SK-N-MC (cell line): ENCODE data around the gene ZNF516.

ENCODE experiments used
- DNase-seq: peaks from one replicate; pipeline ENCODE4 v3.0.0-alpha.2; 2011; ENCODE audit warnings: low read depth, low spot score
- H3K27ac ChIP-seq: fragments of 200-600 bp; sonication (generic); 2 replicates; pipeline ENCODE4 v1.5.1; 2016; ENCODE audit warnings: mixed run types
- H3K36me3 ChIP-seq: fragments of 200-600 bp; sonication (generic); 2 replicates; pipeline ENCODE4 v1.6.1; 2017; ENCODE audit warnings: antibody characterized with exemption, low read length, mixed read lengths; ENCODE audit not compliant: insufficient read depth
- H3K4me3 ChIP-seq: fragments of 200-600 bp; sonication (generic); 2 replicates; pipeline ENCODE4 v1.5.1; 2016
- H3K9ac ChIP-seq: fragments of 200-600 bp; sonication (generic); 2 replicates; pipeline ENCODE4 v1.8.0; 2017; ENCODE audit warnings: mixed run types, mixed read lengths; ENCODE audit not compliant: insufficient read length
- H3K9me3 ChIP-seq: fragments of 200-600 bp; sonication (generic); 2 replicates; pipeline ENCODE4 v1.6.1; 2017; ENCODE audit warnings: low read depth, mild to moderate bottlenecking, antibody characterized with exemption, low read length, moderate library complexity, mixed read lengths
- EZH2 ChIP-seq: fragments of 200-600 bp; sonication (generic); IDR thresholded peaks from one replicate; pipeline ENCODE4 v1.6.1; 2017; ENCODE audit warnings: antibody characterized with exemption
- FOXP2 ChIP-seq: optimal IDR thresholded peaks from 2 replicates; pipeline ENCODE3; 2011; ENCODE audit warnings: mild to moderate bottlenecking, moderate library complexity; ENCODE audit not compliant: insufficient read depth; ENCODE audit errors: extremely low read length, control extremely low read depth
- POLR2AphosphoS5 ChIP-seq: IDR thresholded peaks from 2 replicates; pipeline ENCODE4 v1.6.1; 2012; ENCODE audit warnings: mild to moderate bottlenecking, low read depth, low read length, borderline replicate concordance

Gene ZNF516

GRCh38 chr18:76465630-76466409 lies 29.2 kb downstream of the ZNF516 start:
- TF ChIP-seq EZH2: no peak
- no peak for TF ChIP-seq POLR2AphosphoS5
- DNase-seq: no peak
- Histone ChIP-seq H3K9me3 (no peaks in the 10 kb centered on the region), H3K36me3 (no peaks in the 10 kb centered on the region; the same call in 1 of the 2 replicates), H3K27ac (no peak overlapping the region), H3K9ac (no peak overlapping the region), H3K4me3 (no peak overlapping the region)

- H3K9me3 ChIP-seq: no peaks in the 10 kb centered on the region
- H3K36me3 ChIP-seq: no peaks in the 10 kb centered on the region; the same call in 1 of the 2 replicates
- DNase-seq: no peak
- H3K9ac ChIP-seq: no peak overlapping the region
- TF ChIP-seq FOXP2: no peak
- no peak for TF ChIP-seq POLR2AphosphoS5
- H3K4me3 ChIP-seq: no peak overlapping the region
- H3K27ac ChIP-seq: no peak overlapping the region
These were observed 30.5 kb downstream of the ZNF516 start for GRCh38 chr18:76464281-76465259.

GRCh38 chr18:76463872-76464271 lies 31.2 kb downstream of the ZNF516 start:
- Histone ChIP-seq H3K36me3 (no peaks in the 10 kb centered on the region; the same call in 1 of the 2 replicates), H3K9me3 (no peaks in the 10 kb centered on the region), H3K4me3 (no peak overlapping the region), H3K27ac (no peak overlapping the region), H3K9ac (no peak overlapping the region)
- TF ChIP-seq POLR2AphosphoS5 (no peak), EZH2 (no peak)
- no peak for DNase-seq

GRCh38 chr18:76463358-76463757 lies 31.7 kb downstream of the ZNF516 start:
- H3K36me3 ChIP-seq: no peaks in the 10 kb centered on the region; the same call in 1 of the 2 replicates
- H3K9ac ChIP-seq: no peak overlapping the region
- no peak overlapping the region for H3K27ac ChIP-seq
- no peak overlapping the region for H3K4me3 ChIP-seq
- DNase-seq: no peak
- no peak for TF ChIP-seq EZH2
- TF ChIP-seq FOXP2: no peak
- TF ChIP-seq POLR2AphosphoS5: no peak
- no peaks in the 10 kb centered on the region for H3K9me3 ChIP-seq

- H3K4me3 ChIP-seq: no peak overlapping the region
- no peaks in the 10 kb centered on the region; the same call in 1 of the 2 replicates for H3K36me3 ChIP-seq
- no peak overlapping the region for H3K9ac ChIP-seq
- TF ChIP-seq POLR2AphosphoS5 (no peak), FOXP2 (no peak), EZH2 (no peak)
- H3K27ac ChIP-seq: no peak overlapping the region
- DNase-seq: no peak
- H3K9me3 ChIP-seq: no peaks in the 10 kb centered on the region
These were observed 32.7 kb downstream of the ZNF516 start for GRCh38 chr18:76462326-76462694.

- Histone ChIP-seq H3K9ac (no peak overlapping the region), H3K4me3 (no peak overlapping the region), H3K9me3 (no peaks in the 10 kb centered on the region), H3K36me3 (no peaks in the 10 kb centered on the region; the same call in 1 of the 2 replicates), H3K27ac (no peak overlapping the region)
- TF ChIP-seq POLR2AphosphoS5: no peak
- TF ChIP-seq EZH2: no peak
- no peak for TF ChIP-seq FOXP2
- DNase-seq: no peak
These were observed 33.2 kb downstream of the ZNF516 start for GRCh38 chr18:76461692-76462325.

- Histone ChIP-seq H3K27ac (no peak overlapping the region), H3K9me3 (no peaks in the 10 kb centered on the region), H3K36me3 (no peaks in the 10 kb centered on the region; the same call in 1 of the 2 replicates), H3K4me3 (no peak overlapping the region), H3K9ac (no peak overlapping the region)
- DNase-seq: no peak
- TF ChIP-seq POLR2AphosphoS5 (no peak), FOXP2 (no peak), EZH2 (no peak)
These were observed 33.9 kb downstream of the ZNF516 start for GRCh38 chr18:76461148-76461547.

GRCh38 chr18:76460482-76460881 lies 34.6 kb downstream of the ZNF516 start:
- no peak for DNase-seq
- Histone ChIP-seq H3K4me3 (no peak overlapping the region), H3K27ac (no peak overlapping the region), H3K9me3 (no peaks in the 10 kb centered on the region), H3K36me3 (no peaks in the 10 kb centered on the region; the same call in 1 of the 2 replicates), H3K9ac (no peak overlapping the region)
- TF ChIP-seq FOXP2 (no peak), POLR2AphosphoS5 (no peak), EZH2 (no peak)
